Epidermal melanocyte (primary cell): ENCODE results near the gene BGLAP.

ENCODE experiments used
- DNase-seq: peaks from one replicate; pipeline ENCODE4 v3.0.0; 2011; ENCODE audit warnings: low spot score; ENCODE audit not compliant: insufficient read length

BGLAP gene

DNA sequence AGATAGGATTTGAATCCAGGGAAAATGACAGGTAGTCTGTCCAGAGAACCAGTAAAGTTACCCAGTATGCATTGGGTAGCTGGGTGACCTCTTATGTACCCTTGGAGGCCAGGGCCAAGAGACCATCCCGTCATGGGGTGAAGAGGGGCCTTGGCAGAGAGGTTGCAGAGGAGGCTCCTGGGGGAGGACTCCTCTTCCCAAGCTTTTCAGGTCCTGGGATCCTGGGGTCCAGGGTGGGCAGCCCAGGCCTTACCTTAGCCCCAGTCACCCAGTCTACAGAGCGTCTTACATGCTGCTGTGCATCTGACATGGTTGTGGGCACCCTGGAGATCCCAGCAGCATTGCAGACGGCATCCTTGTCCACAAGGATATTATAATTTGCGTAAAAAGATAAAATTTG is 15.2 kb upstream of the BGLAP start:
- DNase-seq = no peak

DNA sequence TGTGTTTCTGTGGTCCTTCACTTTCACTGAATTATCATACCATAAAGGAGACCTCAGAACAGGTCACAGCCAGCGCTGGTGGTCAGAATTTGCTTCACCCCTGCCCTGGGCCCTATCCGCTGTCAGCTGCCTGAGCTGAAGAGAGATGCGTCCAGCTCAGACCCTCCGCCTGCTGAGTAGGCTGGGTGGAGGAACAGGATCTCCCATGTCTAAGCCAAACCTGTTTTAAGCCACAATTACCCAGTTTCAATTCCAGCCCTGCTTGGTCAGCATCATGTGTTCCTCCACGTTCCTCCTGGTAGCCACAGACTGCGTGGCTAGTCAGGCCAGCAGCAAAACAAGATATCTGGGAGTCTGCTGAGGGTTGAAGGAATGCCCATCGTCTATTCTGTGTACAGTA is 13.5 kb upstream of the BGLAP start:
- DNase-seq = no peak

DNA sequence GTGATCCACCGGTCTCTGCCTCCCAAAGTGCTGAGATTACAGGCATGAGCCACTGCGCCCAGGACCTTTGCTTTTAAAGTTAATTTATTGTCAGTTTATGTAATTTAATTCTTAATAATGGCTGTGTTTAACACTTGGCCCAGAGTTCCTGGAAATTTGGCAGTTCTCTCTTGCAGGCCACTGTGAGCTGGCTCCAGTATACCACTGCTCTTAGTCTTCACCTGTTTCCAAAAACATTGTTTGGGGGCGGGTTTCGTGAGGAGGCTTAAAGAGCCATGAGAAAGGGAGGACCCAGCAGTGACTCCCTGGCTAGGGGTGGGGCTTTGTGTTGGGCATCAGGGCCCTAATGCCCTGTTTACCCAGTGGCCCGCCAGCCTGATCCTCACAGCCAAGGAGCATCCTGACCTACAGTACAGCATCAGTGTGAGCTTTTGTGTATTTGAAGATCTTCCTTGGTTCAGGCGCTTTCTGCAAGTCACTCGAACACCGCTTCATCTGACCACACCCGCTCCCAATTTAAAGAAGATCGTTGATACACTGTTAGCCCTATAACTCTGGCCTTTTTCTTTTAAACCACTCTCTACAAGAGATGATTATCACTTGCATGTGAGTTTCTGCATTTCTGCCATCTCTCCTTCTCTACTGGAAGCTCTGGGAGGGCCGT is 12.0 kb upstream of the BGLAP start:
- DNase-seq = no peak

DNA sequence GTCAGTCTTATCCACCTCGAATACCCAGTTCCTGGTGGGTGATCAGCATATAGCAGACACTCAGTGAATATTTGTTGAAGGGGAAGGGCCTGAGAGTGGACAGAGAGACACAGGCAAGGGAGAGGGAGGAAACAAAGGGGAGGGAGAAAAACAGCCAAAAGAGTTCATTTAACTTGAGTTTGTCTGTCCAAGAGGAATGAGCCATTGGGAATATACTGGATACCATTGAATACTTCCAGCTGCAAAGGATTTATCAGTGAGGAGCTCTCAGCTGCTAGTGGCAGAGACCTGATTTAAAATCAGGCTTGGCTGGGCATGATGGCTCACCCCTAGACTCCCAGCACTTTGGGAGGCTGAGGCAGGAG is 11.5 kb upstream of the BGLAP start:
- DNase-seq = no peak

DNA sequence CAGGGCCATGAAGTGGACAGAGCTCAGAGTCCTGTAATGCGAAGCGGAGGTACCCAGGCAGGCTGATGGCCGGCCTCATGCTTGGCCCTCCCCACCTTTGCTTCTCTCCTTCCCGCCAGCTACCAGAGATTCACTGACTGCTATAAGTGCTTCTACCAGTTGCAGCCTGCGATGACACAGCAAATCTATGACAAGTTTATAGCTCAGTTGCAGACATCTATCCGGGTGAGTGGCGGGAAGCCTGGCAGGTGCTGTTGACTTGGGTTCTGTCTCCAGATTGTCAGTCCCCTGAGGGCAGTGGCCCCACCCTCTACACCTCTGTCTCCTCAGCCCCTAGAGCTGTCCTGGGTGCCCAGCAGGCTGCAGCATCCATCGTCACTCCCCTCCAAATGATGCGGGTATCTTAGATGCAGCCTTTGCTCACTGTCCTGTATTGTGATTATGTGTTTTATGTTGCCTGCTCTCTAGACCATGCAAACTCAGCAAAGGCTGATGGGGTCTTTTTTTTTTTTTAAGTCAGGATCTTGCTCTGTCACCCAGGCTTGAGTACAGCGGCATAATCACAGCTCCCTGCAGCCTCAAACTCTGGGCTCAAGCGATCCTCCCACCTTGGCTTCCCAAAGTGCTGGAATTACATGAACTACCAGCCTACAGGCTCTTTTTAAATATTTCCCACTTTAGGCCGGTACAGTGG is 9.6 kb upstream of the BGLAP start:
- no peak for DNase-seq

DNA sequence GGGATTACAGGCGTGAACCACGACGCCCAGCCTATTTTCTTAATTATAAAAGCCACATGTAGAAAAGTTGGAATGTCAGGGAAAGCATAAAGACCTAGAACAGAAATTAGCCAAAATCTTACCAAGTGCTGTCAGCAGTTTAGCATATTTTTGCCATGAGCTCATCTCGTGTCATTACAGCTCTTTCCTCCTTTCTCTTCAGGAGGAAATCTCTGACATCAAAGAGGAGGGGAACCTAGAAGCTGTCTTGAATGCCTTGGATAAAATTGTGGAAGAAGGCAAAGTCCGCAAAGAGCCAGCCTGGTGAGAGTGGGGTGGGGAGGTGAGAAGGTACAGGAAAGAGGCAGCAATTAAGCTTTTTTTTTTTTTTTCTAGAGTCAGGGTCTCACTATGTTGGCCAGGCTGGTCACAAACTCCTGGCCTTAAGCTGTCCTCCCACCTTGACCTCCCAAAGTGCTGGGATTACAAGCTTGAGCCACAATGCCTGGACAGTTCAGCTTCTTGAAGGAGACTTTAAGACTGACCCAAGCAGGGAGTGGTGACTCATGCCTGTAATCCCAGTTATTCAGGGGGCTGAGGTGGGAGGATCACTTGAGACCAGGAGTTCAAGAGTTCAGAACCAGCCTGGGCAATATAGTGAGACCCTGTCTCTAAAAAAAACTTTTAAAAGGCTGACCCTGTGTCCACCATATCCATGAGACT is 8.4 kb upstream of the BGLAP start:
- no peak for DNase-seq

DNA sequence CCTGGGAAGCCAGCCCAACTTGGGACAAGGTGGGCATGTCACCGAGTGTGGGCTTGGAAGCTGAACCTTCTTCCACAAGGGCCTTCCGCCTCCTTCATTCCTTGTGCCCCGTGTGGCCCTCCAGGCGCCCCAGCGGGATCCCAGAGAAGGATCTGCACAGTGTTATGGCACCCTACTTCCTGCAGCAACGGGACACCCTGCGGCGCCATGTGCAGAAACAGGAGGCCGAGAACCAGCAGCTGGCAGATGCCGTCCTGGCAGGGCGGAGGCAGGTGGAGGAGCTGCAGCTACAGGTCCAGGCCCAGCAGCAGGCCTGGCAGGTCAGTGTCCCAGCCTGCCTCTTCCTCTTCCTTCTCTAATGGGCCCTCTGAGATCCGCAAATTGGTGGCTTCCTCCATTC is 5.8 kb upstream of the BGLAP start:
- DNase-seq = no peak

DNA sequence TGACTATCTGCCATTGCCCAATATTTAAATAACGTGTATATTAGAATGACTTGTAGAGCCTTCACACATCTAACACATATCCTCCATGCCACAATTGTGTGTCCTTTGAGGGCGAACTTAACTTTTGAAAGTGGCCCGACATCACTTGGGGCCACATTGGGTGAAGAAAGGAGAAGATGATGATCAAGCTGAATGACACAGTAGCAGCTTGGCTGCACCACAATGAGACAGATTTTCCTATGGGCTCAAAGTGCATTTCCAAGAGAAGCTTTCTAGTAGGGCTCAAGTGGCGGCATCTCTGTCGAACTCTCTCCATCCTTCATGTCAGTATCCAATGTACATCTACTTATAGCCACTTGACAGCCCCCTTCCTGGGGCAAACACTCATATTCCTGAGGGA is 3.7 kb upstream of the BGLAP start:
- no peak for DNase-seq

DNA sequence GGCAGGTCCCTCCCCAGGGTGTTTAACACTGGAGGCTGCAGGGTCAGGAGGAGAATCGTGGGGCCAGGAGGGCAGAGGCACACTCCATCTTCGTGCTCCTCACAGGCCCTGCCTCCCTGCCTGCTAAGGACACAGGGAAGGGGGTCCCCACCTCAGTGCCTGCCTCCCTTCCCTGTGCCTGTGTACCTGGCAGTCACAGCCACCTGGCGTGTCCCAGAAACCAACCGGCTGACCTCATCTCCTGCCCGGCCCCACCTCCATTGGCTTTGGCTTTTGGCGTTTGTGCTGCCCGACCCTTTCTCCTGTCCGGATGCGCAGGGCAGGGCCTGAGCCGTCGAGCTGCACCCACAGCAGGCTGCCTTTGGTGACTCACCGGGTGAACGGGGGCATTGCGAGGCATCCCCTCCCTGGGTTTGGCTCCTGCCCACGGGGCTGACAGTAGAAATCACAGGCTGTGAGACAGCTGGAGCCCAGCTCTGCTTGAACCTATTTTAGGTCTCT is 623 bp upstream of the BGLAP start:
- DNase-seq = no peak

DNA sequence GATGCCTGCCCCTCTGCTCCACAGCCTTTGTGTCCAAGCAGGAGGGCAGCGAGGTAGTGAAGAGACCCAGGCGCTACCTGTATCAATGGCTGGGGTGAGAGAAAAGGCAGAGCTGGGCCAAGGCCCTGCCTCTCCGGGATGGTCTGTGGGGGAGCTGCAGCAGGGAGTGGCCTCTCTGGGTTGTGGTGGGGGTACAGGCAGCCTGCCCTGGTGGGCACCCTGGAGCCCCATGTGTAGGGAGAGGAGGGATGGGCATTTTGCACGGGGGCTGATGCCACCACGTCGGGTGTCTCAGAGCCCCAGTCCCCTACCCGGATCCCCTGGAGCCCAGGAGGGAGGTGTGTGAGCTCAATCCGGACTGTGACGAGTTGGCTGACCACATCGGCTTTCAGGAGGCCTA is 754 bp downstream of the BGLAP start:
- DNase-seq = no peak

DNA sequence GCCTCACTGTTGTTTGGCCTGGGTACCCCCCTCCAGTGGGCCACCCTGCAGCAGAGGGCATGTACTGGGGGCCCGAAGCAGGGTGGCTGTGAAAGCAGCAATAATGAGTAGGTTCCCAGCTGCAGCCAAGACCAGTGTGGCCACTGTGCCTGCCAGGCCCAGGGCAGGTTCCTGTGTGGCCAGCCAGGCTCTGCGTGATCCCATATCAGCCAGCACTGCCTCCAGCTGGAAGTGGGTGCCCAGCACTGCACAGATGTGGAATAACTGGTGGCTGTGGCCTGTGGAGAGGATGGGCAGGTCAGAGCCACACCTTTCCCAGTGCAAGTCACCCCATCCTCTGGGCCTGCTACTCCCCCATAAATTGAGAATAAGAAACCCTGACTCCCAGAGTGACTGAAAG is 2.1 kb downstream of the BGLAP start:
- DNase-seq = no peak

DNA sequence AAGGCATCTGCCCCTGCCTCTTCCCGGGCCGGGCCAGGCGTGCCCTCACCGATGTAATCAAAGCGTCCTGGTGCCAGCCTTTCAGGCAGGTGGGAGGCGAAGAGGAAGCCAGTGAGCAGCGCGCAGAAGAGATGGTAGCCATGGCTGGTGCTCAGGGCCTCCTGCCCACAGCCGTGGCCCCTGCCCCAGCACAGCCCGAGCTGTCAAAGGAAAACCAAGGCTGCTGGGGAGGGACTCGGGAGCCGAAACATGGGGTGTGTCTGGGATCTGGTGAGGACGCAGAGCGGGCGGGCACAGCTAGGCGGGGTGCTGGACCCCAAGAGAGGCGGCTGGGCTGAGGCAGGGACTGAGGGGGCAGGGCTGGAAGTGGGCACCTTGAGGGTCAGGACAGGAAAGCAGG is 2.7 kb downstream of the BGLAP start:
- DNase-seq = no peak

DNA sequence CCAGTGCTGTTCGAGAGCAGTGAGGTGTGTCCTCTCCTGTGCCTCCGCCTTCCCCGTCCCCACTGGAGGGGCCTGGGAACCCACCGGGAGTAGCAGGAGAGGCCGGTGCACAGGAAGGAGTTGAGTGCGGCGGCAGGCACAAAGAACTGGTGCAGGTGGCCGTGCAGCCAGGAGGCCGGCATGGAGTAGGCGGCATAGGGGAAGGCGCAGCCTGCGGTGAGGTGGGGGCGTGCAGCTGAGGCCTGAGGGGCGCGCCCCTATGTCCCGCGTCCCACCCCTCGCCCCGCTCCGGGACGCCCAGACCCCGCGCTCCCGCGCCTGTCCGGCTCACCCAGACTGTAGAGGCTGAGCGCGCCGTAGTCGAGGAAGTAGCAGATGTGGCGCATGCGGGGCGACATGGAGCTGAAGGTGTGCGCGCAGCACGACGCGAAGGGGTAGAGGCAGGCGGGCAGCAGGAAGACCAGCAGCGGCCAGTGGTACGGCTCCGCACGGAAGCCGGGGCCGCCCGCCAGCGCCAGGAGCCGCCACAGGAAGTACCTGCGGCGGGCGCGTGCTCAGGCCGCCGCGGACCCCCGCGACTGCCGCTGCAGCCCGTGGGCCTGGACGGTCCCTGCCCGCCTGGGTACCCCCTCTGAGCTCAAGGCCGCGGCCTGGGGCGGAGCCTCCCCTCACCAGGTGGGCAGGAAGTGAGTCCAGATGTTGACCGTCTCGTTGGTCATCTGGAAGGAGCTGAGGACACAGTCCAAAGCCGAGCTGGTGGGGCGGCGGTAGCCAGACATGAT is 3.7 kb downstream of the BGLAP start:
- no peak for DNase-seq

DNA sequence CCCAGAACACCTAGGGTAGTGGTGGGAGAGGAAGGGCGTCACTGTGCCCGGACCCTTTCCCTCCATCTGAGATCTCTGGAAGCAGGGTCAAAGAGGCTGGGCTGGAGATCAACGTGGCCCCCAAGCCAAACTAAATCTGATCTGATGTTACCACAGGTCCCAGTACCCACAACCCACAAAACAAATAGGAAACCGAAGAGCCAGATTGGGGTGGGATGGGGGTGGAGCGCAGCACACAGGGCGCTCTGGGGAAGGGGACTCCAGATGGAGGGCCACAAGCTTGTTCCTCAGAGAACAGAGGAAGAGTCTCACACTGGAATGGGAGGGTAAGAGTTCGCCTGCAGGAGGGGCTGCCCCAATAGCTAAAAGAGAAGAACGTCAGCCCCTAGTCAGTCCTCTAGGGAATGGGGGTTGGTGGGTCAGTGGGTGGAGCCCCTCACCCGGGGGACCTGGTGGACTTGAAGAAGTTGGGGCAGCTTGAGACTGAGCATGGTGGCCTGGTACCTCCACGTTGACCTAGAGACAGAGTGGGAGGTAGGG is 4.3 kb downstream of the BGLAP start:
- no peak for DNase-seq

DNA sequence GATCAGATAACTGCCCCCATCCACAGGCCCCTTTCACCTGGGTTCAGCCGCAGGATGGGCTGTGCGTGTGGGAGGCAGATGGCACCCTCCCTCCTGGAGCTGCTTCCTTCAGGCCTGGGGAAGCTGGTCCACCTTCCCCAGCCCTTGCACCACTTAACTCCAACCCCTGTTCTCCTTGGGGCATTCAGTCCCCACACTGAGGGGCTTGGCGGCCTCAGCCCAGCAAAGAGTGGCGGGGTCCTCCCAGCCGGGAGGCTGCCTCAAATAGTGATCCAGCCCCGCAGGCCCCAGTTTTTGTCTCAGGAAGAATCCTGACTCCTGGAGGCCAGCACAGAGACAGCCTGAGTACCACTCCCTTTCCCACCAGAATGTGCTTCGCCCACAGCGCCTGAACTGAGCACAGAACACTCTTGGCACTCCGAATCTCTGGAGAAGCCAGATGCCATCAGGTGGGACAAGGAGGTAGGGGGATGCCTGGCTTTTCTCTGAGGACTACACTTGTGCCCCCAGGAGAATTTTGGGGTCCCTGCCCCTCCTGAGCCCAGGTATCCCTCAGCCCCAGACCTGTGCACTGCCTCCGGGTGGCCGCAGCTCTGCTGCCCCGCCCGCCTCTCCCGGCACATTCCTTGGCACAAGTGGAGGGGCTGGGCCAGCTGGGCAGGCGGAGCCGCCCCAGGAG is 4.9 kb downstream of the BGLAP start:
- no peak for DNase-seq

DNA sequence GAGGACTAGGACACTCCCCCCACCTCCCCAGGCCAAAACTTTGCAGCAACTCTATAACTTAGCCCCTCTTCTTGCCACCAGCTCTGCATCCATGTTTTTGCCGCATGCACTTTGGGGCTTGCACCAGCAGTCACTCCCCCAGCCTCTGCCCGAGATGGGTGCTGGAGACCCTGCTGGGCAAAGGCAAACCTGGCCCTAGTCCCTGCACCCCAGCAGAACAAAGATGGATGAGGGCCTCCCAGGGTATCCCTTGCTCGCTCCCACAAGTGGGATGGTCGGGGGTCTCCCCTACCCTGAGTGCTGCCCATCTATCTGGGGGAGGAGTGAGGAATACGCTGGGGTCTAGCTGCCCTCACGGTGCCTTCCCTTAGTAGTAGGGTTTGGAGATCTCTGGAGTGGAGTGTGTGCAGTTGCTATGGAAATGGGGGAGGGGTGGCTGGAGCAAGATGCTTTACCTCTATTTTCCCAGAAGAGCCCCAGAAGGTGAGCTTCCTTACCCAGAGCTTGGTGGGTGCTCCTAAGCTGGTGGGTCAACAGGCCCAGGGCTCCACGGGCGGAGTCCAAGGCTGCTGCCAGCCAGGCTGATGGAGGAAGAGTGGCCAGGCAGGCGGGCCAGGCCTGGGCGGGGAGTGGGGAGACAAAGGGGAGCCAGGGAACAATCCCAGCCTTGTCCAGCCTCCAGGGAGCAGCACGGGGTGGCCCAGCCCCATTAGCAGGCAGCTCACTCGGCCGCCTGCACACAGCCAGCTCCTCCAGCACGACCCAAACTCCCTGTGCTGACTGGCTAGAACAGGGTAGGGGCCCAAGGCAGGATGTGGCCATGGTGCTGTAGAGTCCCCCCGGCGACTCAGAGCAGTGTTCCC is 5.7 kb downstream of the BGLAP start, which contains the start of gene PAQR6:
Gene PAQR6 (minus strand): TSS at position 597 of the 863 bp plus-strand sequence. CDS start 1,325 bp downstream, outside the sequence.
- no peak for DNase-seq

DNA sequence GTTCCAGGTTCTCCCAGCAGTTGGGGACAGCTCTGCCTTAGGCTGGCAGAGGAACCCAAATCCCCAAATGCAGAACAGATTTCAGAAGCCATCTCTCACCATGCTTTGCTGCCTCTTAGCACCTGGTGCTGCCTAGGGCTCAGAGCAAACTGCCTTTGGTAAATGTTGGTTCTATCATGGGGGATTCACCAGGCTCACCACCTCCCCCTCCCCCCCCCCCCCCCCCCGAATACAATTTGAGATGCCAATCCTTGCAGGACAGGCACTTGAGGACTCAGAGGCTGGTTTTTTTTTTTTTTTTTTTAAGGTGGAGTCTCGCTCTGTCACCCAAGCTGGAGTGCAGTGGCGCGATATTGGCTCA is 6.3 kb downstream of the BGLAP start:
- no peak for DNase-seq

DNA sequence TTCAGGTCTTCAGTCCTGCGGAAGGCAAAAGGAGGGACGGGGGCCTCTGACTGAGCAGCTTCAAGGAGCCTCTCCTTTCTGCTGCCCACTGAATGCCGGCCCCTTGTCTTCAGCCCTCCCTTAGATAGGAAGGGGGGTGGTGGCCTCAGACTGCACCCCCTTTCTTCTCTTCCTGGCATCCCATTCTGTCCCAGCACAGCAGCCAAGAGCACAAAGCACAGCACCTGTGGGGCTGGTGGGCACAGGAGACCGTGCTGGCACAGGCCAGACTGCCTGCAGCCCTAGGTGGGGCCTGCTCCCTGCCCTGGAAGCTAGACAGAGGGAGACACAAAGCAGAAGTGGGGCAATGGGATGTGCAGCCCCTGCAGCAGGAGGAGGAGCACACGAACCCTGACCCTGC is 7.6 kb downstream of the BGLAP start:
- no peak for DNase-seq

DNA sequence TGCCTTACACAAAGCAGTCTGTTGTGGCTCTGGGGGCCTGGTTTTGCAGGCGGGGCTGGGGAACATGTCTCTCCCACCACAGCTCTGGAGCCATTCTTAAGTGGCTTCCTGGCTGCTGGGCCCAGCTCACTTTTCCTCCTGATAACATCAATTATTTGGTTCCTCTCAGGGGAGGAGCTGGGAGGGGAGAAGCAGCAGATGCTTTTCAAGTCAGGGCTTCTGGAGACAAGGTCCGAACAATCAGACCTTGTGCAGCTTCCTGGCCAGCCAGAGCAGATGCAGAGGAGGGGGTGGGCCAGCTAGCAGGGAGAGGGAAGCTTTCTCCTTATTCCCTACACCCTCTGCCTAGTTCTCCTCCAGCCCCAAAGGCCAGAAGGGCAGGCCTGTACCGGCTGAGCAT is 9.5 kb downstream of the BGLAP start:
- DNase-seq = no peak

DNA sequence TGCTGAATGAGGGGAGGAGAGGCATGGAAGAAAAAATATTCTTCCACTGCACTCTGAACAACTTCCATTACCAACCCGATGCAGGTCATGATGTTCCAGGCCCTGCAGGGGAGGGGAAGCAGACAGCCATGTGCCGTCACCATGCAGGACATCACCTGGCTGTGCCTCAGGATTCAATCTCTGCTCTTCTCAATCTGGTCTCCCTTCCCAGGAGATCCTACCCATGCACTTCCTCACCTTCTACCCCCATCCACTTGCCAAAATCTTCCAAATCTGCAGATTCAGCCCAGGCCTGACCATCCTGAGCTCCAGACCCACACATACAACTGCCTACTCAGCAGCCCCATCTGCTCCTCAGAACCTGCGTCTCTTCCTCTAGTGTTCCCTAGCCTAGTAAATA is 11.7 kb downstream of the BGLAP start:
- DNase-seq = no peak
